Measurements from ENCODE around the gene PKHD1.

Gene PKHD1

DNA sequence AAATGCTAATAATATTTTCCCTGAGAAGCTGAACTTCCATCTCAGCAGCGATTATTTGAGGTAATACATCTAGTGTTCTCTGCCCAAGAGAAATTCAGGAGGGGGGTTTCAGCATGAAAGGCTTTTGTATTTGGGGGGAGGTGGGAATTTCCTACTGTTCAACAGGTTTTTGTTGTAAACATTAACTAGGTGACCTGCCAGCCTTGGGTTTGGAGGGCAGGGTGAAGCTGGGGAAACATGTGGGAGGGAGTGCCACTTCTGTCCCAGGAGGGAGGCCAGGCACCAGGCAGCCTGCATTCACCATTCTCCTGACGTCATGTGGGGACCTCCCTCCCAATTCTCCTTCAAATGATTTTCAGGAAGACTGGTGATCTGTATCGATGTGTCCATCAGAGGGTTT, 37.7 kb upstream of the PKHD1 start:
- H3K4me3 ChIP-seq (ENCODE audit: low read depth, low read length): no peak overlapping the region
- no peaks in the 10 kb centered on the region for H3K36me3 ChIP-seq (ENCODE audit: control insufficient read depth, insufficient read depth, low read length)
- no peak overlapping the region for H3K27ac ChIP-seq (ENCODE audit: low read depth, low read length)

GRCh38 chr6:52124126-52125121, 37.0 kb upstream of the PKHD1 start:
- Histone ChIP-seq H3K9me3 (ENCODE audit: control insufficient read depth, insufficient read depth, low read depth, low read length) (peaks cover 8% of the 10 kb centered on the region), H3K27ac (ENCODE audit: low read depth, low read length) (no peak overlapping the region), H3K36me3 (ENCODE audit: control insufficient read depth, insufficient read depth, low read length) (no peaks in the 10 kb centered on the region)

More for the DNA sequence above, 37.7 kb upstream of the PKHD1 start:
- no peak overlapping the region for H3K9ac ChIP-seq (ENCODE audit: low read length)
- no peaks in the 10 kb centered on the region for H3K4me1 ChIP-seq (ENCODE audit: control insufficient read depth, insufficient read depth, low read length)
- no peaks in the 10 kb centered on the region for H3K27me3 ChIP-seq (ENCODE audit: control insufficient read depth, insufficient read depth, low read length)
- H3K9me3 ChIP-seq (ENCODE audit: control insufficient read depth, insufficient read depth, low read depth, low read length): peaks cover 6% of the 10 kb centered on the region

GRCh38 chr6:52123251-52123650, 35.8 kb upstream of the PKHD1 start:
- Histone ChIP-seq H3K9ac (ENCODE audit: low read length) (no peak overlapping the region), H3K27ac (ENCODE audit: low read depth, low read length) (no peak overlapping the region), H3K4me1 (ENCODE audit: control insufficient read depth, insufficient read depth, low read length) (no peaks in the 10 kb centered on the region), H3K27me3 (ENCODE audit: control insufficient read depth, insufficient read depth, low read length) (no peaks in the 10 kb centered on the region), H3K4me3 (ENCODE audit: low read depth, low read length) (no peak overlapping the region), H3K9me3 (ENCODE audit: control insufficient read depth, insufficient read depth, low read depth, low read length) (peaks cover 16% of the 10 kb centered on the region), H3K36me3 (ENCODE audit: control insufficient read depth, insufficient read depth, low read length) (no peaks in the 10 kb centered on the region)

More at GRCh38 chr6:52124126-52125121, 37.0 kb upstream of the PKHD1 start:
- Histone ChIP-seq H3K4me1 (ENCODE audit: control insufficient read depth, insufficient read depth, low read length) (no peaks in the 10 kb centered on the region), H3K9ac (ENCODE audit: low read length) (no peak overlapping the region), H3K27me3 (ENCODE audit: control insufficient read depth, insufficient read depth, low read length) (no peaks in the 10 kb centered on the region), H3K4me3 (ENCODE audit: low read depth, low read length) (no peak overlapping the region)

DNA sequence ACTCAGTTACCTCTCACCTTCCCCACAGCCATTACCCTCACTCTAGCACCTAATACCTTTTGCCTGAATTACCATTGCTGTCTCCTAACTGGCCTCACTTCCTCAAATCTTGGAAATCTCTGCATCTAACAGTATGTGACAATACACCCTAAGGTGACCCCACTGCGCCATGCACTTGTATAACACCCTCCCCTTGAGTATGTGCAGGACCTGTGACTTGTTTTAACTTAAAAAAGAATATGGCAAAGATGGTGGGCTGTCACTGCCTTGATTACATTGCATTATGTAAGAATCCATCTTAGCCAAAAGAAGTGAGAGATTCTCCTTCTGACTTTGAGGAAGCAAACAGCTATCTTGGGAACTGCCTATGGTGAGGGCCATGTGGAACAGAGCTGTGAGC, 29.9 kb upstream of the PKHD1 start:
- Histone ChIP-seq H3K27ac (ENCODE audit: low read depth, low read length) (no peak overlapping the region), H3K9me3 (ENCODE audit: control insufficient read depth, insufficient read depth, low read depth, low read length) (peaks cover 10% of the 10 kb centered on the region), H3K36me3 (ENCODE audit: control insufficient read depth, insufficient read depth, low read length) (no peaks in the 10 kb centered on the region), H3K4me1 (ENCODE audit: control insufficient read depth, insufficient read depth, low read length) (no peaks in the 10 kb centered on the region), H3K27me3 (ENCODE audit: control insufficient read depth, insufficient read depth, low read length) (no peaks in the 10 kb centered on the region), H3K4me3 (ENCODE audit: low read depth, low read length) (no peak overlapping the region), H3K9ac (ENCODE audit: low read length) (no peak overlapping the region)

GRCh38 chr6:52116605-52116948, 29.2 kb upstream of the PKHD1 start:
- H3K27me3 ChIP-seq (ENCODE audit: control insufficient read depth, insufficient read depth, low read length): no peaks in the 10 kb centered on the region
- no peaks in the 10 kb centered on the region for H3K4me1 ChIP-seq (ENCODE audit: control insufficient read depth, insufficient read depth, low read length)
- no peaks in the 10 kb centered on the region for H3K36me3 ChIP-seq (ENCODE audit: control insufficient read depth, insufficient read depth, low read length)
- no peak overlapping the region for H3K4me3 ChIP-seq (ENCODE audit: low read depth, low read length)
- peaks cover 10% of the 10 kb centered on the region for H3K9me3 ChIP-seq (ENCODE audit: control insufficient read depth, insufficient read depth, low read depth, low read length)
- H3K9ac ChIP-seq (ENCODE audit: low read length): no peak overlapping the region
- H3K27ac ChIP-seq (ENCODE audit: low read depth, low read length): no peak overlapping the region

DNA sequence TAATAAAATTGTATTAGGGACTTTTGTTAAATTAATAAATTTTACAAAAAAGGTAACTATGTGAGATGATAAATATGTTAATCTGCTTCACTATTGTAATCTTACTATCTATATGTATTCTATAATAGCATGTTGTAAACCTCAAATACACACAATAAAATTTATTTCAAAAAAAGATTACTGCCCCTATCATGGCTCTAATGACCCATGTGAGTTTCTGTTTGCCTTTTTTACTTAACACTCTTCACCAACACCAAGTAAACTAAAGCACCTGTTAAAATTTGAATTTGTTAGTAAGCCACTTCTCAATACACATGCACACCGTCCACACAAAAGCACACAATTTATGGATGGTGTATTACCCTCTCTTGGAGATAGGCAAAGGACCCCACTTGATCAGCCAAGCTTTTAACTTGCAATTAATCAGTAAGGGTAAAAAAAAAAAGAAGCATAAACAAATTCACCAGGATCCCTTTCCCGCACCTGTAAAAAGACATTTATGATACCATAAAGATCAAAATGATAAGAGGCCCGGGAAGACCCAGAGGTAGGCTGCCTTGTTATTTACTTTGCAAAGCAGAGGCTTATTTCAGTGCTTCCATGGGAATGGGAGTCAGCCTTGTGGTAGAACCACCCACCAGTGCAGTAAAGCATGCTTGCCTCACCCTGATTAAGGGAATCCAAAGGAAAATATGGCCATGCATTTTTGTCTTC, 28.6 kb upstream of the PKHD1 start:
- Histone ChIP-seq H3K9ac (ENCODE audit: low read length) (no peak overlapping the region), H3K36me3 (ENCODE audit: control insufficient read depth, insufficient read depth, low read length) (no peaks in the 10 kb centered on the region)

DNA sequence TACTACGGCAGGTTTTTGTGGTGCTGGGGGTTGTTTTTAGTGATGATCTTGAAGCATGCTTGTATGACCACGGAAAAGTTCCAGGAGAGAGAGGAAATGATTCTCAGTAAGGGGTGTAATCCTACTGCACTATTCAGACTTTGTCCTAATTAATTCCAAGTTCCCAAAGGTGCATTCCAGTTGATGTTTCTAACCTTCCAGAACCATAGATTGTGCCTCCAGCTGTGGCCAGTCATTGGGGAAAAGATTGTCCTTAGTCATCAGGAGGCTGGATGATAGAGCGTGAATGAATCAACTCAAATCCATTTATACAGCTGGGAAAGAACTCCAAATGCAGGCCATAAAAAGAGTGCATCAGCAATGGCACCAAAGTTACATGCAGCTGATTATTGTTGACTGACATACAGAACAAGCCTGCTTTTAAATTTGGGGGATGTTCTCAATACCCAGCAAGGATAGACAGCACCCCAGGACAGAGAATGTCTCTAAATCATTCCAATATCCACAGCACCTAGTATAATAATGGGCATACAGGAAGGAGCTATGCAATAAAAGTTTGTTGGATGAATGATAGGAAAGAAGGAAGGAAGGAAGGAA, 27.8 kb upstream of the PKHD1 start:
- Histone ChIP-seq H3K27me3 (ENCODE audit: control insufficient read depth, insufficient read depth, low read length) (no peaks in the 10 kb centered on the region), H3K4me1 (ENCODE audit: control insufficient read depth, insufficient read depth, low read length) (no peaks in the 10 kb centered on the region), H3K4me3 (ENCODE audit: low read depth, low read length) (no peak overlapping the region), H3K27ac (ENCODE audit: low read depth, low read length) (no peak overlapping the region), H3K9ac (ENCODE audit: low read length) (no peak overlapping the region), H3K36me3 (ENCODE audit: control insufficient read depth, insufficient read depth, low read length) (no peaks in the 10 kb centered on the region), H3K9me3 (ENCODE audit: control insufficient read depth, insufficient read depth, low read depth, low read length) (peaks cover 10% of the 10 kb centered on the region)

More for the DNA sequence above, 28.6 kb upstream of the PKHD1 start:
- Histone ChIP-seq H3K27ac (ENCODE audit: low read depth, low read length) (no peak overlapping the region), H3K4me1 (ENCODE audit: control insufficient read depth, insufficient read depth, low read length) (no peaks in the 10 kb centered on the region), H3K4me3 (ENCODE audit: low read depth, low read length) (no peak overlapping the region), H3K9me3 (ENCODE audit: control insufficient read depth, insufficient read depth, low read depth, low read length) (peaks cover 10% of the 10 kb centered on the region), H3K27me3 (ENCODE audit: control insufficient read depth, insufficient read depth, low read length) (no peaks in the 10 kb centered on the region)

GRCh38 chr6:52109171-52109571, 21.8 kb upstream of the PKHD1 start:
- no peaks in the 10 kb centered on the region for H3K36me3 ChIP-seq (ENCODE audit: control insufficient read depth, insufficient read depth, low read length)
- no peaks in the 10 kb centered on the region for H3K9me3 ChIP-seq (ENCODE audit: control insufficient read depth, insufficient read depth, low read depth, low read length)
- H3K4me1 ChIP-seq (ENCODE audit: control insufficient read depth, insufficient read depth, low read length): peaks cover 4% of the 10 kb centered on the region; the same call in 1 of the 2 replicates
- H3K27me3 ChIP-seq (ENCODE audit: control insufficient read depth, insufficient read depth, low read length): no peaks in the 10 kb centered on the region
- no peak overlapping the region for H3K27ac ChIP-seq (ENCODE audit: low read depth, low read length)
- no peak overlapping the region for H3K9ac ChIP-seq (ENCODE audit: low read length)
- no peak overlapping the region for H3K4me3 ChIP-seq (ENCODE audit: low read depth, low read length)

- no peak overlapping the region for H3K27ac ChIP-seq (ENCODE audit: low read depth, low read length)
- H3K4me3 ChIP-seq (ENCODE audit: low read depth, low read length): no peak overlapping the region
- H3K9me3 ChIP-seq (ENCODE audit: control insufficient read depth, insufficient read depth, low read depth, low read length): no peaks in the 10 kb centered on the region
- peaks cover 4% of the 10 kb centered on the region; the same call in 1 of the 2 replicates for H3K4me1 ChIP-seq (ENCODE audit: control insufficient read depth, insufficient read depth, low read length)
- no peak overlapping the region for H3K9ac ChIP-seq (ENCODE audit: low read length)
- no peaks in the 10 kb centered on the region for H3K27me3 ChIP-seq (ENCODE audit: control insufficient read depth, insufficient read depth, low read length)
- no peaks in the 10 kb centered on the region for H3K36me3 ChIP-seq (ENCODE audit: control insufficient read depth, insufficient read depth, low read length)
Measured at GRCh38 chr6:52108128-52108527, 20.7 kb upstream of the PKHD1 start.

- Histone ChIP-seq H3K27me3 (ENCODE audit: control insufficient read depth, insufficient read depth, low read length) (no peaks in the 10 kb centered on the region), H3K36me3 (ENCODE audit: control insufficient read depth, insufficient read depth, low read length) (no peaks in the 10 kb centered on the region), H3K27ac (ENCODE audit: low read depth, low read length) (no peak overlapping the region), H3K9ac (ENCODE audit: low read length) (no peak overlapping the region), H3K4me3 (ENCODE audit: low read depth, low read length) (no peak overlapping the region), H3K9me3 (ENCODE audit: control insufficient read depth, insufficient read depth, low read depth, low read length) (no peaks in the 10 kb centered on the region), H3K4me1 (ENCODE audit: control insufficient read depth, insufficient read depth, low read length) (peaks cover 4% of the 10 kb centered on the region; the same call in 1 of the 2 replicates)
Measured at GRCh38 chr6:52106994-52107393, 19.6 kb upstream of the PKHD1 start.

- Histone ChIP-seq H3K9me3 (ENCODE audit: control insufficient read depth, insufficient read depth, low read depth, low read length) (no peaks in the 10 kb centered on the region), H3K4me1 (ENCODE audit: control insufficient read depth, insufficient read depth, low read length) (peaks cover 4% of the 10 kb centered on the region; the same call in 1 of the 2 replicates), H3K27ac (ENCODE audit: low read depth, low read length) (no peak overlapping the region), H3K9ac (ENCODE audit: low read length) (no peak overlapping the region), H3K27me3 (ENCODE audit: control insufficient read depth, insufficient read depth, low read length) (no peaks in the 10 kb centered on the region), H3K36me3 (ENCODE audit: control insufficient read depth, insufficient read depth, low read length) (no peaks in the 10 kb centered on the region), H3K4me3 (ENCODE audit: low read depth, low read length) (no peak overlapping the region)
Measured at GRCh38 chr6:52104979-52105378, 17.6 kb upstream of the PKHD1 start.

Measured in HUES6 (cell line).